HG02642 (cell line): ENCODE measurements around the gene ATP8A2.
"Not testable (repeated sequence)": the region's sequence is repeated elsewhere in the genome, so short reads cannot be mapped to it uniquely, and the experiment has no call there.

Source experiments
- ATAC-seq: cut with Tn5 transposase; IDR thresholded peaks from one replicate; pipeline ENCODE4 v1.9.1; 2021; ENCODE audit warnings: mild to moderate bottlenecking; ENCODE audit not compliant: unreplicated experiment, poor library complexity

ATP8A2 gene

GRCh38 chr13:26069642-26070041 is 697.9 kb downstream of the ATP8A2 start:
- ATAC-seq, result not testable (repeated sequence)

- no peak for ATAC-seq
These were observed 699.9 kb downstream of the ATP8A2 start for GRCh38 chr13:26071691-26072090.

GRCh38 chr13:26072335-26072734 is 700.6 kb downstream of the ATP8A2 start:
- ATAC-seq, result not testable (repeated sequence)

GRCh38 chr13:26074706-26075105 is 702.9 kb downstream of the ATP8A2 start:
- ATAC-seq, result no peak
